HG03108 (cell line): ENCODE measurements around the gene RETN.
A peak's percentile ranks its signal among the peaks of the same experiment; 100 is the strongest.
"Not testable (repeated sequence)": the region's sequence is repeated elsewhere in the genome, so short reads cannot be mapped to it uniquely, and the experiment has no call there.

ENCODE experiments used
- ATAC-seq: cut with Tn5 transposase; IDR thresholded peaks from one replicate; pipeline ENCODE4 v1.9.1; 2021; ENCODE audit warnings: moderate library complexity; ENCODE audit not compliant: unreplicated experiment

The RETN gene

GRCh38 chr19:7637374-7638256 is 31.2 kb upstream of the RETN start:
- peak; percentile 9 for ATAC-seq

GRCh38 chr19:7638802-7639465 is 29.9 kb upstream of the RETN start:
- no peak for ATAC-seq

- ATAC-seq: no peak
Observed at GRCh38 chr19:7639863-7640348, 28.9 kb upstream of the RETN start.

GRCh38 chr19:7640803-7641202 is 28.0 kb upstream of the RETN start:
- no peak for ATAC-seq

- no peak for ATAC-seq
Observed at GRCh38 chr19:7641290-7642276, 27.3 kb upstream of the RETN start.

- no peak for ATAC-seq
Observed at GRCh38 chr19:7642295-7643030, 26.4 kb upstream of the RETN start.

- ATAC-seq: no peak
Observed at GRCh38 chr19:7643031-7643415, 25.8 kb upstream of the RETN start.

- not testable (repeated sequence) for ATAC-seq
Observed at GRCh38 chr19:7643629-7644549, 25.0 kb upstream of the RETN start.

- no peak for ATAC-seq
Observed at GRCh38 chr19:7644550-7644877, 24.3 kb upstream of the RETN start.

- no peak for ATAC-seq
Observed at GRCh38 chr19:7645163-7645562, 23.7 kb upstream of the RETN start.

GRCh38 chr19:7645656-7646425 is 23.0 kb upstream of the RETN start:
- no peak for ATAC-seq

GRCh38 chr19:7646426-7646700 is 22.5 kb upstream of the RETN start:
- no peak for ATAC-seq

- ATAC-seq: no peak
Observed at GRCh38 chr19:7647156-7647555, 21.7 kb upstream of the RETN start.

GRCh38 chr19:7648265-7649014 is 20.4 kb upstream of the RETN start:
- ATAC-seq: no peak

GRCh38 chr19:7650148-7650547 is 18.7 kb upstream of the RETN start:
- no peak for ATAC-seq

- ATAC-seq: no peak
Observed at GRCh38 chr19:7652061-7652641, 16.7 kb upstream of the RETN start.

GRCh38 chr19:7654401-7654800 is 14.4 kb upstream of the RETN start:
- ATAC-seq: no peak

- no peak for ATAC-seq
Observed at GRCh38 chr19:7655581-7655980, 13.3 kb upstream of the RETN start.
